HCT116 (cell line): Measurements from ENCODE around the gene RADIL. TPM values are rescaled to one million over a fixed set of nuclear protein-coding genes. Genes with fewer than 3 reads are reported as not detected.
"Not testable (repeated sequence)": the region's sequence is repeated elsewhere in the genome, so short reads cannot be mapped to it uniquely, and the experiment has no call there.

Source experiments
- ATAC-seq: fragments of 200-7000 bp; cut with Tn5 transposase; 2 replicates; pipeline ENCODE4 v1.9.1; 2020; ENCODE audit warnings: mild to moderate bottlenecking, moderate library complexity
- BruUV-seq: library from RNA; stranded (reverse); fragments of 400-500 nt; replicated peaks from 2 replicates; lab custom pipeline; 2021; lab: Mats Ljungman, UMichigan
- CTCF ChIA-PET: fragments of 300-600 bp; sonication (Branson Sonifier 250); formaldehyde crosslinking; loops from one replicate; lab custom pipeline; 2021; ENCODE audit warnings: antibody characterized with exemption; lab: Charles Lee
- POLR2A ChIA-PET: fragments of 300-600, 350-600 bp; sonication (Branson Sonifier 250); formaldehyde crosslinking; loops from one replicate; lab custom pipeline; 2021; ENCODE audit warnings: antibody characterized with exemption; lab: Charles Lee
- RAD21 ChIA-PET, 2 experiments: fragments of 300-600 bp; sonication (Branson Sonifier 250); formaldehyde crosslinking; loops; one replicate each; lab custom pipeline; 2023; ENCODE audit warnings: low total read pairs in 2 of 2; ENCODE audit not compliant: uncharacterized antibody in 2 of 2, unreplicated experiment in 2 of 2, low non-redundant PET in 1 of 2; lab: Charles Lee
- DNase-seq: peaks from one replicate; pipeline ENCODE4 v3.0.0-alpha.2; 2010; ENCODE audit warnings: low read depth, low spot score
- H2AFZ ChIP-seq: fragments of 200-600 bp; shearing (Covaris generic), sonication (generic); 2 replicates; pipeline ENCODE4 v1.6.1; 2017; ENCODE audit warnings: low read depth, mixed run types, mixed read lengths, antibody characterized with exemption, low read length; ENCODE audit not compliant: poor library complexity, severe bottlenecking
- H3K27ac ChIP-seq: 2 replicates; pipeline ENCODE4 v1.5.1; 2012; ENCODE audit warnings: low read depth, low read length
- H3K27me3 ChIP-seq: fragments of 200-600 bp; sonication (generic); 2 replicates; pipeline ENCODE4 v1.6.1; 2016; ENCODE audit warnings: mixed run types, low read length, mixed read lengths; ENCODE audit not compliant: insufficient read depth
- H3K36me3 ChIP-seq, 2 experiments: fragments of 200-500 bp in 1 of 2; fragments of 200-600 bp in 1 of 2; sonication (Bioruptor generic) in 1 of 2; sonication (generic) in 1 of 2; 2 replicates each; pipeline versions ENCODE4 v1.5.1 to v1.6.1; 2014 to 2016; ENCODE audit warnings: low read length in 2 of 2, inconsistent platforms in 1 of 2, mixed read lengths in 1 of 2, mixed run types in 1 of 2; ENCODE audit not compliant: insufficient read depth in 2 of 2, control insufficient read depth in 1 of 2
- H3K4me1 ChIP-seq, 2 experiments: fragments of 200-600 bp in 1 of 2; sonication (generic) in 1 of 2; 2 replicates each; pipeline versions ENCODE4 v1.5.1 to v1.6.1; 2012 to 2017; ENCODE audit warnings: low read length in 2 of 2, inconsistent platforms in 1 of 2, mild to moderate bottlenecking in 1 of 2, mixed read lengths in 1 of 2, mixed run types in 1 of 2, moderate library complexity in 1 of 2; ENCODE audit not compliant: insufficient read depth in 2 of 2, control insufficient read depth in 1 of 2
- H3K4me2 ChIP-seq: fragments of 200-600 bp; sonication (generic); 2 replicates; pipeline ENCODE4 v1.6.1; 2017; ENCODE audit warnings: mixed run types, low read length, mixed read lengths
- H3K4me3 ChIP-seq, 2 experiments: fragments of 200-600 bp in 1 of 2; sonication (generic) in 1 of 2; replicated peaks in 1 of 2; 2 replicates each; pipeline ENCODE4 v1.5.1; 2011 to 2016; ENCODE audit warnings: low read length in 2 of 2, control low read depth in 1 of 2, low read depth in 1 of 2, mild to moderate bottlenecking in 1 of 2, mixed read lengths in 1 of 2, mixed run types in 1 of 2
- H3K79me2 ChIP-seq: fragments of 200-600 bp; sonication (generic); 2 replicates; pipeline ENCODE4 v1.6.1; 2017; ENCODE audit warnings: mild to moderate bottlenecking, mixed run types, low read length, moderate library complexity, mixed read lengths; ENCODE audit not compliant: insufficient read depth
- H3K9ac ChIP-seq: fragments of 200-600 bp; sonication (generic); 2 replicates; pipeline ENCODE4 v1.6.1; 2016; ENCODE audit warnings: low read length, mixed read lengths
- H3K9me2 ChIP-seq: fragments of 200-600 bp; sonication (generic), shearing (Covaris generic); 2 replicates; pipeline ENCODE4 v1.6.1; 2017; ENCODE audit warnings: mixed run types, mild to moderate bottlenecking, moderate library complexity; ENCODE audit not compliant: insufficient read depth
- H3K9me3 ChIP-seq, 2 experiments: fragments of 200-500 bp in 1 of 2; fragments of 200-600 bp in 1 of 2; sonication (Bioruptor generic) in 1 of 2; sonication (generic) in 1 of 2; 2 replicates each; pipeline ENCODE4 v1.6.1; 2014 to 2017; ENCODE audit warnings: low read length in 2 of 2, mixed read lengths in 2 of 2, inconsistent platforms in 1 of 2, low read depth in 1 of 2, mild to moderate bottlenecking in 1 of 2, mixed run types in 1 of 2, moderate library complexity in 1 of 2; ENCODE audit not compliant: control insufficient read depth in 1 of 2, insufficient read depth in 1 of 2
- H4K20me1 ChIP-seq: fragments of 200-600 bp; sonication (generic), shearing (Covaris generic); 2 replicates; pipeline ENCODE4 v1.6.1; 2017; ENCODE audit warnings: mixed run types, mild to moderate bottlenecking, moderate library complexity; ENCODE audit not compliant: insufficient read depth
- intact Hi-C: fragments of 100-400 bp; cut with micrococcal nuclease; formaldehyde crosslinking; loops from 2 replicates; pipeline ENCODE4 v1.10.0; 2022
- total RNA-seq: library from RNA; stranded (reverse); gene quantifications from one replicate; pipeline ENCODE4 v1.2.1, GENCODE V29; 2021; ENCODE audit not compliant: unreplicated experiment

The RADIL gene
- total RNA-seq, 1 experiment from 2014 or later, result 5.3 TPM

- ATAC-seq, H3K4me3 ChIP-seq, H3K9me2 ChIP-seq, intact Hi-C loops, POLR2A ChIA-PET, H4K20me1 ChIP-seq, DNase-seq, H3K9me3 ChIP-seq, H3K27ac ChIP-seq, H3K79me2 ChIP-seq, H3K27me3 ChIP-seq, BruUV-seq, H2AFZ ChIP-seq, H3K9ac ChIP-seq, H3K36me3 ChIP-seq, RAD21 ChIA-PET: not testable (repeated sequence)
- Histone ChIP-seq H3K4me2 (0 out of 2 replicates have a peak overlapping the region, but pooled peaks have one; percentile 8), H3K4me1 (peaks cover 2 to 14% of the 10 kb centered on the region in 2 experiments; a peak in 3 of 4 replicates)
- CTCF ChIA-PET, result interaction anchor here (1.0 to 1.2 kb wide), 2 partner anchors 90 to 294 kb away, joined by 3 to 4 read pairs; partner anchors contain the start of gene RADIL
These were observed 89.3 kb downstream of the RADIL start for GRCh38 chr7:4794171-4794570.

GRCh38 chr7:4793385-4793993 lies 90.0 kb downstream of the RADIL start:
- H3K4me2 ChIP-seq, BruUV-seq, RAD21 ChIA-PET, intact Hi-C loops, POLR2A ChIA-PET, H3K9ac ChIP-seq, H3K4me3 ChIP-seq, H2AFZ ChIP-seq, ATAC-seq, H3K9me2 ChIP-seq, H3K27me3 ChIP-seq, H3K9me3 ChIP-seq, H3K36me3 ChIP-seq, DNase-seq, H3K27ac ChIP-seq, H3K79me2 ChIP-seq, H4K20me1 ChIP-seq: not testable (repeated sequence)
- peaks cover 2 to 14% of the 10 kb centered on the region in 2 experiments; a peak in 3 of 4 replicates for H3K4me1 ChIP-seq
- CTCF ChIA-PET, result interaction anchor here (1.0 to 1.4 kb wide), 3 partner anchors 90 to 295 kb away, joined by 3 to 4 read pairs (median 3); partner anchors contain the start of gene RADIL
